ENCODE measurements around the gene IL20RB. TPM values are rescaled to one million over a fixed set of nuclear protein-coding genes. Genes with fewer than 3 reads are reported as not detected.

Gene IL20RB
- total RNA-seq, 1 donor from 2014 or later, result 1.8 TPM

DNA sequence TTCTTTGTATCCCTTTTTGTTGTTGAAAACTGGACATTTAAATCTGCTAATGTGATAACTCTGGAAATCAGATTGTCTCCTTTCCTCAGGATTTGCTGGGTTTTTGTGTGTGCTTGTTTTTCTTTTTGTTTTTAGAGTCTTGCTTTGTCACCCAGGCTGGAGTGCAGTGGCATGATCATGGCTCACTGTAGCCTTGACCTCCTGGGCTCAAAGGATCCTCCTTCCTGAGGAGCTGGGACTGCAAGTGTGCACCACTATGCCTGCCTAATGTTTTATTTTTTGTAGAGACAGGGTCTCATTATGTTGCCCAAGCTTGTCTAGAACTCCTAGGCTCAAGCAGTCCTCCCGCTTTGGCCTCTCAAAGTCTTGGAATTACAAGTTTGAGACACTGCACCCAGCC, 44.6 kb upstream of the IL20RB start:
- TF ChIP-seq, protein P1, sequence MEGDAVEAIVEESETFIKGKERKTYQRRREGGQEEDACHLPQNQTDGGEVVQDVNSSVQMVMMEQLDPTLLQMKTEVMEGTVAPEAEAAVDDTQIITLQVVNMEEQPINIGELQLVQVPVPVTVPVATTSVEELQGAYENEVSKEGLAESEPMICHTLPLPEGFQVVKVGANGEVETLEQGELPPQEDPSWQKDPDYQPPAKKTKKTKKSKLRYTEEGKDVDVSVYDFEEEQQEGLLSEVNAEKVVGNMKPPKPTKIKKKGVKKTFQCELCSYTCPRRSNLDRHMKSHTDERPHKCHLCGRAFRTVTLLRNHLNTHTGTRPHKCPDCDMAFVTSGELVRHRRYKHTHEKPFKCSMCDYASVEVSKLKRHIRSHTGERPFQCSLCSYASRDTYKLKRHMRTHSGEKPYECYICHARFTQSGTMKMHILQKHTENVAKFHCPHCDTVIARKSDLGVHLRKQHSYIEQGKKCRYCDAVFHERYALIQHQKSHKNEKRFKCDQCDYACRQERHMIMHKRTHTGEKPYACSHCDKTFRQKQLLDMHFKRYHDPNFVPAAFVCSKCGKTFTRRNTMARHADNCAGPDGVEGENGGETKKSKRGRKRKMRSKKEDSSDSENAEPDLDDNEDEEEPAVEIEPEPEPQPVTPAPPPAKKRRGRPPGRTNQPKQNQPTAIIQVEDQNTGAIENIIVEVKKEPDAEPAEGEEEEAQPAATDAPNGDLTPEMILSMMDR (IDR thresholded peaks at IDR 0.05; ENCODE audit: partially characterized antibody, unreplicated experiment), result no peak
- Mint-ChIP-seq H3K4me3 (ENCODE audit: unreplicated experiment) (no peak overlapping the region), H3K27me3 (ENCODE audit: unreplicated experiment) (no peaks in the 10 kb centered on the region), H3K27ac (ENCODE audit: unreplicated experiment) (no peak overlapping the region), H3K4me1 (ENCODE audit: low read depth, unreplicated experiment) (peaks cover 8% of the 10 kb centered on the region), H3K36me3 (ENCODE audit: unreplicated experiment) (no peaks in the 10 kb centered on the region), H3K9me3 (ENCODE audit: unreplicated experiment) (no peaks in the 10 kb centered on the region)
- DNase-seq, result no peak

GRCh38 chr3:136914739-136915138, 43.0 kb upstream of the IL20RB start:
- Mint-ChIP-seq H3K9me3 (ENCODE audit: unreplicated experiment) (no peaks in the 10 kb centered on the region), H3K4me3 (ENCODE audit: unreplicated experiment) (no peak overlapping the region), H3K27me3 (ENCODE audit: unreplicated experiment) (no peaks in the 10 kb centered on the region), H3K4me1 (ENCODE audit: low read depth, unreplicated experiment) (peaks cover 8% of the 10 kb centered on the region), H3K27ac (ENCODE audit: unreplicated experiment) (no peak overlapping the region), H3K36me3 (ENCODE audit: unreplicated experiment) (no peaks in the 10 kb centered on the region)
- TF ChIP-seq, protein P1 (IDR thresholded peaks at IDR 0.05; ENCODE audit: partially characterized antibody, unreplicated experiment), result no peak
- DNase-seq, result no peak

DNA sequence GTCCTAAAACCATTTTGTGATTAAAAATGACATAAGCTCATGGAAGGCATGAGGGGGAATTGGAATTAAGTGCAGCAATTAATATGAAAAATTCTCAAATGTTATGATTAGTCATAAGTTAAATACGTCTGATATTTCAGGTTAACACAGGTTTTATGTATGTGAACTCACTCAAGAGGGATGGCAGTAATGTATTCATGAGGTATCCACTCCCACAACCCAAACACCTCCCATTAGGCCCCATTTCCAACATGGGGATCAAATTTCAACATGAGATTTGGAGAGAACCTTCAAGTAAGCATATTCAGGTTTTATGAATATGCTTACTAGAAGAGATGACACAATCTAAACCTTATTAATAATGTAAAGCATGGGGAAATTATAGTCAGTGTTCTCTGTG, 41.6 kb upstream of the IL20RB start:
- no peak overlapping the region for H3K4me3 Mint-ChIP-seq (ENCODE audit: unreplicated experiment)
- no peak for DNase-seq
- peaks cover 3% of the 10 kb centered on the region for H3K4me1 Mint-ChIP-seq (ENCODE audit: low read depth, unreplicated experiment)
- peaks cover under 1% of the 10 kb centered on the region for H3K36me3 Mint-ChIP-seq (ENCODE audit: unreplicated experiment)
- TF ChIP-seq, protein P1 (IDR thresholded peaks at IDR 0.05; ENCODE audit: partially characterized antibody, unreplicated experiment), result no peak
- H3K27me3 Mint-ChIP-seq (ENCODE audit: unreplicated experiment), result no peaks in the 10 kb centered on the region
- H3K9me3 Mint-ChIP-seq (ENCODE audit: unreplicated experiment), result no peaks in the 10 kb centered on the region
- no peak overlapping the region for H3K27ac Mint-ChIP-seq (ENCODE audit: unreplicated experiment)

DNA sequence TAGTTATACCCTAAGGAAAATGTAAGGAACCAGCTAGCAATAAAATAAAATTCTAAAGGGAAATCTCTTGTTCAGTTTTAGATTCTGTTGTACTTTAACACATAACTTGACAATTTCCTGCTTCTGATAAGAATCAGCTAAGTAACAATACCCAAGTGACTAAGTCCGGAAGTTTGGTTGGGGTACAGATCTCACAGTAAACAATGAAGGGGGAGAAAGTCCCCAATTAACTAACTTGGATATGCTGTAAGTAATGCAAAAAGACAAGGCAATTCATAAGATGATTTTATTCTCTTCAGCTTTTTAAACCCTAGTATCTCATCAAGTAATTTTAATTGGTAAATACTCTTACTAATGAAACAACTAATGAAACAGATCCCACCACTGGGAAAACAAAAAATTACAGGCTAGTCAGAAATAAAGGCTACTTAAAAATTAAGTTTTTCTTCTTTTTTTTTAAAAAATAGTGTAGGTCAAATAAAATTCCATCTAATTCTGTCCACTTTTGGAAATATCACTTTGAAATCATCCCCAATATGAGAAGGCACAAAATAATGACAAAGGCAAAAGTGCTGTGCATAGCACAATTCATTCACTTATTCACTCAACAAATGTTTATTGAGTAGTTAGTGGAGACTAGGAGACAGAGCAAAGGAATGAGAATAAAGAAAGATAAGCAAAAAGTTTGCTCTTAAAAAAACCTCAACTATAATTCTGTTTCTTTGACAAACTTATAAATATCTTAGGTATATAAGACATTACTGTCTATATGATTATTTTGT, 37.8 kb upstream of the IL20RB start:
- TF ChIP-seq, protein P1 (IDR thresholded peaks at IDR 0.05; ENCODE audit: partially characterized antibody, unreplicated experiment), result no peak
- Mint-ChIP-seq H3K4me3 (ENCODE audit: unreplicated experiment) (no peak overlapping the region), H3K9me3 (ENCODE audit: unreplicated experiment) (no peaks in the 10 kb centered on the region), H3K36me3 (ENCODE audit: unreplicated experiment) (peaks cover 5% of the 10 kb centered on the region), H3K27ac (ENCODE audit: unreplicated experiment) (no peak overlapping the region), H3K4me1 (ENCODE audit: low read depth, unreplicated experiment) (peaks cover 1% of the 10 kb centered on the region), H3K27me3 (ENCODE audit: unreplicated experiment) (no peaks in the 10 kb centered on the region)
- no peak for DNase-seq

- H3K4me3 Mint-ChIP-seq (ENCODE audit: unreplicated experiment), result no peak overlapping the region
- H3K27ac Mint-ChIP-seq (ENCODE audit: unreplicated experiment), result no peak overlapping the region
- H3K4me1 Mint-ChIP-seq (ENCODE audit: low read depth, unreplicated experiment), result peaks cover 5% of the 10 kb centered on the region
- peaks cover 5% of the 10 kb centered on the region for H3K36me3 Mint-ChIP-seq (ENCODE audit: unreplicated experiment)
- TF ChIP-seq, protein P1 (IDR thresholded peaks at IDR 0.05; ENCODE audit: partially characterized antibody, unreplicated experiment), result no peak
- no peak for DNase-seq
- H3K9me3 Mint-ChIP-seq (ENCODE audit: unreplicated experiment), result no peaks in the 10 kb centered on the region
- no peaks in the 10 kb centered on the region for H3K27me3 Mint-ChIP-seq (ENCODE audit: unreplicated experiment)
These were observed 36.7 kb upstream of the IL20RB start for GRCh38 chr3:136920904-136921611.

All from glutamatergic neuron (in vitro differentiated cells).